Activated T-helper 2 cell treated with anti-CD3 and anti-CD28 coated beads, Interferon-gamma antibody, Interleukin-2, Interleukin-4, amounts not matched to agents 10 μg/mL and 5 μg/mL and 100 μg/mL, durations not matched to agents 14 hours and 24 hours and 36 hours (primary cell): Measurements from ENCODE around the gene DGKZ. TPM values are rescaled to one million over a fixed set of nuclear protein-coding genes. Genes with fewer than 3 reads are reported as not detected.

Experiments
- DNase-seq: peaks from one replicate; pipeline ENCODE4 v3.0.0; 2021; ENCODE audit warnings: low spot score
- H3K27ac Mint-ChIP-seq: one replicate; pipeline ENCODE4 v1.8.0; 2021; ENCODE audit warnings: mixed read lengths
- H3K27me3 Mint-ChIP-seq: one replicate; pipeline ENCODE4 v1.8.0; 2021; ENCODE audit warnings: low read depth, mixed read lengths
- H3K36me3 Mint-ChIP-seq: one replicate; pipeline ENCODE4 v1.8.0; 2021; ENCODE audit warnings: low read depth, mixed read lengths
- H3K4me1 Mint-ChIP-seq: one replicate; pipeline ENCODE4 v1.8.0; 2021; ENCODE audit warnings: low read depth, mixed read lengths
- H3K4me3 Mint-ChIP-seq: one replicate; pipeline ENCODE4 v1.8.0; 2021; ENCODE audit warnings: low read depth, mild to moderate bottlenecking, moderate library complexity, mixed read lengths
- H3K9me3 Mint-ChIP-seq: one replicate; pipeline ENCODE4 v1.8.0; 2021; ENCODE audit warnings: mixed read lengths
- intact Hi-C: fragments of 100-400 bp; cut with micrococcal nuclease; formaldehyde crosslinking; loops from one replicate; pipeline ENCODE4 v1.15.1; 2023
- total RNA-seq: library from RNA; stranded (reverse); gene quantifications from 2 replicates; pipeline ENCODE4 v1.2.3, GENCODE V29; 2022

The DGKZ gene
- total RNA-seq, 1 donor from 2014 or later, result 86.1 TPM

DNA sequence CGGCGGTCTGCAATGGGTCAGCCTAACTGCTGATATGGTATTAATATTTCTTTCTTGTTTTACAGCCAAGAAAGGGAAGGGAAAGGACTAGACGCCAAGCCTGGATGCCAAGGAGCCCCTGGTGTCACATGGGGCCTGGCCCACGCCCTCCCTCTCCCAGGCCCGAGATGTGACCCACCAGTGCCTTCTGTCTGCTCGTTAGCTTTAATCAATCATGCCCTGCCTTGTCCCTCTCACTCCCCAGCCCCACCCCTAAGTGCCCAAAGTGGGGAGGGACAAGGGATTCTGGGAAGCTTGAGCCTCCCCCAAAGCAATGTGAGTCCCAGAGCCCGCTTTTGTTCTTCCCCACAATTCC, 36.1 kb downstream of the DGKZ start:
- no peak overlapping the region for H3K27ac Mint-ChIP-seq
- H3K27me3 Mint-ChIP-seq, result peaks cover 43% of the 10 kb centered on the region
- H3K36me3 Mint-ChIP-seq, result peaks cover 6% of the 10 kb centered on the region
- intact Hi-C loops, result loop anchor here (10.0 kb wide), 1 partner anchor 321 kb away; the partner anchor contains the start of genes ARHGAP1 and ZNF408
- H3K4me3 Mint-ChIP-seq, result no peak overlapping the region
- DNase-seq, result no peak
- H3K9me3 Mint-ChIP-seq, result no peaks in the 10 kb centered on the region
- peaks cover 13% of the 10 kb centered on the region for H3K4me1 Mint-ChIP-seq

DNA sequence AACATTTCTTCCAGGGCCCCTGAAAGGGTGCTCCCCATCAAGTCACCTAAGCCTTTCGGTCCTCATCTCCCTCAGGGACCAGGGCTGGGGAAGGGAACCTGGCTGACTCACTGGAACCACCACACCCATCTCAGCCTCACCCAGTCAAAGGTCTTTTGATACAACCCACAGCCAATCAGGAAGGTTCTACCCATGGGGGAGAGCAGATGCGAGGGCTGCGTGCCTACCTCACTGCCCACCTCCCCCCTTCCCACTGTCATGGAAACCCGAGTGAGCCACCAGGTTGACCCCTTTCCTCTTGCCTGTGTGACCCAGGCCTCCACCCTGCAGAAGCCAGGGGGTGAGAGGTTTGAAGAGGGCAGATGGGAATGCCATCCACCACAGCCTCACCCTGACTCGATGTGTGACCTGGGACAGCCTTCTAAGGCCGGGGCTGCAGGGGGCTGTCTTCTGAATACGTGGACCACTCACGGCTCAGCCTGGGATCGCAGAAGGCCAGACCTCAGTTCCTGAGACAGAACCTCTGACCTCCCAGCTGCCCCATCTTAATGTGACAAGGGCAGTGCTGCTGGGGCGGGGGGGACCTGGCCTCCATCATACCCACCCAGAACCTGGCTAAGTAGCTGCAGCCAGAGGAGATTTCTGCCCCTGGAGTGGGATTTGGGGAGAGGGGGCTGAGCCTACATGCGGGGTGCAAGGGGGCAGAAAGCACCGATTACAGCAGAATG, 36.9 kb downstream of the DGKZ start:
- DNase-seq, result no peak
- intact Hi-C loops, result loop anchor here (10.0 kb wide), 1 partner anchor 321 kb away; the partner anchor contains the start of genes ARHGAP1 and ZNF408
- peaks cover 50% of the 10 kb centered on the region for H3K27me3 Mint-ChIP-seq

DNA sequence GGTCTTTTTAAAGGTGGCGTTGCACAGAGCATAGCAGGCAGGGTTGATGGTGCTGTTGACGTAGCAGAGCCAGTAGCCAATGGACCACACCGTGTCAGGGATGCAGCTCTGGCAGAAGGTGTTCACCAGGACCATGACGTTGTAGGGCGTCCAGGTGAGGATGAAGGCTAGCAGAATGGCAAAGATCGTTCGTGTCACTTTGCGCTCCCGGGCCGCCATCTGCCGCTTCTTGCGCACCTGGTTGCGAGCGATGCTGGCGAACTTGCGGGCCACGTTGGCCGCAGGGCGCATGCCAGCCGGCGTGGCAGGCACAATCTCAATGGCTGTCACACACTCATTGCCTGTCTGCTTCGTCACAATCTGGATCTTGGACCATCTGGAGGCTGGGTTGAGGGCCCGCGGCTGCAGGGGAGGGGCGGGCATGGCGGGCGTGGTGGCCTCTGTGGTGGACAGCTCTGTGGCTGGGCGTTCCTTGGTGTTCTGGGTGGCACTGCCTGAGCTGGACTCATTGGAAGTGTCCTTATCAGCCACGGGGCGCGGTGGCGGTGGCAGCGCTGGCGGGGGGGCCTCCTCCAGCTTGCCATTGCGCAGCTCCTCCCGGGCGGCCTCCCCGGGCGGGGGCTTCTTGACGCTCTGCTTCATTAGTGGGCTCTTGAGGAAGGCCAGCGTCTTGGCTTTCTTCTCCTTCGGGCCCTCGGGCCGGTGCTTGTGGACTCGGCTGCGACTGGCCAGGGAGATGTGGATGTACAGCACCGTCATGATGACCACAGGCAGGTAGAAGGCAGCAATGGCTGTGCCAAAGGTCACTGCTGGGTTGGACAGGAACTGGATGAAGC, 38.1 kb downstream of the DGKZ start:
- intact Hi-C loops, result loop anchor here (5.0 to 10.0 kb wide), 2 partner anchors 232 to 319 kb away; partner anchors contain the start of genes ARHGAP1, ATG13, HARBI1 and ZNF408
- no peaks in the 10 kb centered on the region for H3K9me3 Mint-ChIP-seq
- no peak overlapping the region for H3K27ac Mint-ChIP-seq
- peaks cover 63% of the 10 kb centered on the region for H3K27me3 Mint-ChIP-seq
- H3K4me3 Mint-ChIP-seq, result no peak overlapping the region
- H3K4me1 Mint-ChIP-seq, result peaks cover 12% of the 10 kb centered on the region
- H3K36me3 Mint-ChIP-seq, result no peaks in the 10 kb centered on the region
- DNase-seq, result no peak

More for the DNA sequence above, 36.9 kb downstream of the DGKZ start:
- H3K27ac Mint-ChIP-seq, result no peak overlapping the region
- no peak overlapping the region for H3K4me3 Mint-ChIP-seq
- H3K36me3 Mint-ChIP-seq, result peaks cover 2% of the 10 kb centered on the region
- H3K4me1 Mint-ChIP-seq, result peaks cover 14% of the 10 kb centered on the region
- no peaks in the 10 kb centered on the region for H3K9me3 Mint-ChIP-seq

DNA sequence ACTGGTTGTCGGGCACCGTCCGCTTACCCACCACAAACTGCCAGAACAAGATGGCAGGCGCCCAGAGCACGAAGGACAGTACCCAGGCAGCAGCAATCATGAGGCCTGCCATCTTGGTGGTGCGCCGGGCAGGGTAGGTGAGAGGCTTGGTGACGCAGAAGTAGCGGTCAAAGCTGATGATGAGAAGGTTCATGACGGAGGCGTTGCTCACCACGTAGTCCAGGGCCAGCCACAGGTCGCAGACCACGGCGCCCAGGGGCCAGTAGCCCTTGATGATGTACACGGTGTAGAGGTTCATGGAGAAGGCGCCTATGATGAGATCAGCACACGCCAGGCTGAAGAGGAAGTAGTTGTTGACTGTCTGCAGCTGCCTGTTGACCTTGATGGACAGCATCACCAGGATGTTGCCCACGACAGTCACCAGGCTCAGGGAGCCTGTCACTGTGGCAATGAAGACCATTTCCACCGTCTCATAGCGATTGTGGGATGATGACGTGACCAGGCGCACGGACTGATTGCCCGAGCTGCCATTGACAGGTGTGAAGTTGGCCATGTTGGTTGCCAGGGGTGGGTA, 38.8 kb downstream of the DGKZ start:
- no peak overlapping the region for H3K27ac Mint-ChIP-seq
- intact Hi-C loops, result loop anchor here (5.0 to 10.0 kb wide), 2 partner anchors 231 to 319 kb away; partner anchors contain the start of genes ARHGAP1, ATG13, HARBI1 and ZNF408
- H3K27me3 Mint-ChIP-seq, result peaks cover 67% of the 10 kb centered on the region
- no peak overlapping the region for H3K4me3 Mint-ChIP-seq
- no peak for DNase-seq
- no peaks in the 10 kb centered on the region for H3K36me3 Mint-ChIP-seq
- H3K4me1 Mint-ChIP-seq, result peaks cover 14% of the 10 kb centered on the region
- no peaks in the 10 kb centered on the region for H3K9me3 Mint-ChIP-seq

DNA sequence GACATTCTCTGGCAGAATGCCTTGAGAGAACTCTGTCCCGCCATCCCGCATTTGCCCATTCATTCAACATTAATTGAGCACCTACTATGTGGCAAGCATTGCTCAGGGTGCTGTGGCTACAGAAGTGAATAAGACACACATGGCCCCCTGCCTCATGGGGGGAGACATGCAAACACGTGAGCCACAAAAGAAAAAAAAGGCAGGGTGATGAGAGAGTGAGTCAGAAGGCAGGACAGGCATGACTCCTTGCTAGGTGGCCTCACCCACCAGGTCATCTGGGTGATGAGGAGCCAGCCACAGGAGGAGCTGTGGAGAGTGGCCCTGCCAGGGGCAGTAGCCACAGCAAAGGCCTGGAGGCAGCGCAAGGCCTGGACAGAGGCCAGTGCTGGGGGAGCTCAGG, 39.4 kb downstream of the DGKZ start:
- Mint-ChIP-seq H3K9me3 (no peaks in the 10 kb centered on the region), H3K27me3 (peaks cover 67% of the 10 kb centered on the region), H3K27ac (no peak overlapping the region), H3K4me1 (peaks cover 14% of the 10 kb centered on the region), H3K36me3 (no peaks in the 10 kb centered on the region), H3K4me3 (no peak overlapping the region)
- no peak for DNase-seq
- intact Hi-C loops, result loop anchor here (5.0 to 10.0 kb wide), 2 partner anchors 231 to 318 kb away; partner anchors contain the start of genes ARHGAP1, ATG13, HARBI1 and ZNF408

DNA sequence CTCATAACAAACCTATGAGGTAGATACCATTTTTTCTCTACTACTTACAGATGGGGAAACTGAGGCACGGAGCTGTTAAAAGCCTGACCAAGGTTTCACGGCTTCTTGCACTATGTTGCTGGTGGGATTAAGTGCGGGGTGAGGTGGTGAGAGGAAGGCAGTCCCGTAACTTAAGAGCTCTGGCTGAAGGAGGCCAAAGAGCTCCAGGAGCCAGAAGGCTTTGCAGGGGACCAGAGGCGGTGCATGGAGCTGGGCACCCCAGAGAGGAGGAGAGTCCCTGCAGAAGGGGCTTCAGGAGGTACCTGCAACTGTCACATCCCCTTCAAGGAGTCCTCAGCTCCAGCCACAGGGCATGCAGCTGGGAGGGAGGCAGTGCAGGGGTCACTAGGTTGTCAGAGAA, 40.2 kb downstream of the DGKZ start:
- Mint-ChIP-seq H3K36me3 (no peaks in the 10 kb centered on the region), H3K4me3 (no peak overlapping the region), H3K4me1 (peaks cover 11% of the 10 kb centered on the region), H3K27me3 (peaks cover 62% of the 10 kb centered on the region), H3K27ac (no peak overlapping the region), H3K9me3 (no peaks in the 10 kb centered on the region)
- intact Hi-C loops, result loop anchor here (5.0 to 10.0 kb wide), 2 partner anchors 230 to 317 kb away; partner anchors contain the start of genes ARHGAP1, ATG13, HARBI1 and ZNF408
- no peak for DNase-seq

DNA sequence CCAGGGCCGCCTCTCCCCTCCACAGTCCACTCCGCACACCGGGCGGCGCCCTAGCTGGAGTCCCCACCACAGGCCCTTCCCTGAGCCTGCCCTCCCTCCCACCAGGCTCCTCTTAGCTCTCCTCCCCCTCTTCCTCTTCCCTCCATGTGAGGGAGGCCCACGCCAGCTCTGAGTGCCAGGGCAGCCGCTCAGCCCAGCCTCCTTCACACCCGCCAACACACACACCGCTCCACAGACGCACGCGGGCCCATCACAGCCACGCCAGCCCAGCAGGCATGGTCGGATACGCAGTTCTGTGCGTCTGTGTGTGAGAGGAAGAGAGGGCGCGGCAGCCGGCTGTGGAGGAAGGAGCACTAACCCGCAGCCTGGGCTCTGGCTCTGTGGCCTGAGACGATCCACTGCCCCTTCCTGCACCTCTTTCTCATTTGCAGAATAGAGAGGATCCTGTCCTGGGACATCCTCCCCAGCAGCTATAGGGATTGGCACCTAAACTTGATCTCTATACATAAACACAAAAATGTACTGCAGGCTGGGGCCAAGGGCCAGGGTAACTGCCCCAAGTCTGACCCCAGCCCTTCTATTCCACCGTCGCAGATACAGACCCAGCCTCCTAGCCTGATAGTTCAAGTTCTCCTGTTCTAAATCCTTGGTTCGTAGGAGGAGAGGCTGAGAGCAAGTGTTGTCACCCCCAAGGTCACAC, 40.8 kb downstream of the DGKZ start:
- H3K36me3 Mint-ChIP-seq, result no peaks in the 10 kb centered on the region
- no peak for DNase-seq
- intact Hi-C loops, result loop anchor here (2.0 to 10.0 kb wide), 3 partner anchors 141 to 317 kb away; partner anchors contain the start of genes ARHGAP1, ATG13, HARBI1 and ZNF408
- H3K4me1 Mint-ChIP-seq, result peaks cover 16% of the 10 kb centered on the region
- peaks cover 66% of the 10 kb centered on the region for H3K27me3 Mint-ChIP-seq
- H3K27ac Mint-ChIP-seq, result no peak overlapping the region
- no peaks in the 10 kb centered on the region for H3K9me3 Mint-ChIP-seq
- no peak overlapping the region for H3K4me3 Mint-ChIP-seq

DNA sequence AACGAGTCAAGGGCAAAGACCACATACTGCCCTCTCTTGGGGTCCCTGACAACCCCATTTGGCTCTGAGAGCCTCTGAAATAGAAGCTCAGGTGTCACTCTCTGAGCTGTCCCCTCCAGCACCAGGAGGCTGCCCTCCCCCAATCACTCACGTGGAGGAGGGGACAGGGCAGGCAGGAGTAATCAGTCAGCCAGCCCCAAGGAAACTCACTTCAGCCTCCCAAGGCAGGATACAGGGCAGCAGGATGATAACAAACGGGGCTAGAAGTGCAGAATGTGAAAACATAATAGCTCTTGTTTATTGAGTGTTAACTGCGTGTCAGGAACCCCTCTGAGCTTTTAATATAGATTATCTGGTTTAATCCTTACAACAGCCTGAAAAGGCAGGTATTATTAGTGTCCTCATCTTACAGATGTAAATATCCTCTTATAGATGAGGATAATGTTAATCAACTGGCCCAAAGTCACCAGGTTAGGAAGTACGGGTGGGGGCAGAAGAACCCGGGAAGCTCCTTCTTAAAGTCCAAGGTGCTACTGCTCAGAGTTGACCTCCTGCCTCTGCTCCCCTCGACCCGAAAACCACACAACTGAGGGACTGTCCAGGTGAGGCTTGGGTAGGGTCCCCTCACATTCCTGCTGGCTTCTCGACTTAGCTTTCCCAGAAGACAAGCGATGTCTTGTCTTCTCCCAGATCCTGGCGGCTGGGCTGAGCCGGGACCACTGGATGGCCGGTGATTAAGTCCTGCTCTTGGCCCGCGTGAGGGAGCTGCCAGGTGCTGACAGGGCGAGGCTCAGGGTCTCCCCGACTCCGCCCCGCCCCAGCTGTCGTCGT, 41.6 kb downstream of the DGKZ start:
- Mint-ChIP-seq H3K27ac (no peak overlapping the region), H3K9me3 (no peaks in the 10 kb centered on the region), H3K27me3 (peaks cover 67% of the 10 kb centered on the region), H3K4me3 (no peak overlapping the region), H3K36me3 (no peaks in the 10 kb centered on the region), H3K4me1 (peaks cover 18% of the 10 kb centered on the region)
- intact Hi-C loops, result loop anchor here (1.0 to 10.0 kb wide), 4 partner anchors 140 to 316 kb away; partner anchors contain the start of genes ARHGAP1, ATG13, HARBI1 and ZNF408
- no peak for DNase-seq

DNA sequence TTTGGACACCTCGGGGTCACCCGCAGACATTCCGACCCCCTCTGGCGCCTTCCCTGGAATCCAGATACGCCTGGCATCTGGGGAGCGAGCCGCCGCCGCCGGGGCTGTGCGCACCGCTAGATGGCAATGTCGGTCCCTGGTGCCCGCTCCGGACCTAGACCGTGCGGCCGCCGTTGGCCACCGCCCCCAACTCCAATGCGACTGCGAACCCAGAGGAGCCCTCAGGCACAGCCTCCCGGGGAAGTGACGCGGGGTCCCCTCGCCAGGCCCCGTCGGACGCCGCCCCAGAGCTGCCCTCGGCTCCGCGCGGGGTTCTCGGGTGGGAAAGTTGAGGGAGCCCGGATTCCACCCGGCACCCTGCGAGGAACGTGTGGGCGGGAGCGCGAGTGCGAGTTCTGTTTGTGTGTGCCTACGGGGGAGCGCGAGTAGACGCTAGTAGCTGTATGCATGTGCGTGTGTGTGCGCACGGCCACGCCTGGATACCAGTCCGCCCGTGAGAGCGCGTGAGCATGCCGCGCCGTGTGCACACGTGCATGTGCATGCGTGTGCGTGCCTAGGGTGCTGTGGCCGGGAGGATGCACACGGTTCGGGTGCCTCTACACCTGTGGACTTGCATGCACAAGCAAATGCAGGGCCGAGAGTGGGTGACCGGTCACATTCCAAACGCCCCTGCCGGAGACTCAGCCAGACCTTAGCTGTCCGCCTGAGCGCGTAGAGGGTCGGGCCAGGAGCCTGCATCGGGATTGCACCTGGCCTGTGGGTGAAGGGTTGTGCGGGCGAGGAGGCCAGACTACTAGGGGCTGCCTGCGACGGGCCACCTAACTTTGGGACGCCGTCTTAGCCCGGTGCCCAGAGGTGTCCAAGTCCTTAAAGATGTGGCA, 42.4 kb downstream of the DGKZ start:
- Mint-ChIP-seq H3K4me3 (peak overlapping the region; percentile 13), H3K4me1 (peaks cover 18% of the 10 kb centered on the region), H3K27me3 (peaks cover 63% of the 10 kb centered on the region), H3K27ac (no peak overlapping the region), H3K36me3 (no peaks in the 10 kb centered on the region), H3K9me3 (no peaks in the 10 kb centered on the region)
- intact Hi-C loops, result loop anchor here (1.0 to 10.0 kb wide), 4 partner anchors 139 to 315 kb away; partner anchors contain the start of genes ARHGAP1, ATG13, HARBI1 and ZNF408
- peak; percentile 50 for DNase-seq

DNA sequence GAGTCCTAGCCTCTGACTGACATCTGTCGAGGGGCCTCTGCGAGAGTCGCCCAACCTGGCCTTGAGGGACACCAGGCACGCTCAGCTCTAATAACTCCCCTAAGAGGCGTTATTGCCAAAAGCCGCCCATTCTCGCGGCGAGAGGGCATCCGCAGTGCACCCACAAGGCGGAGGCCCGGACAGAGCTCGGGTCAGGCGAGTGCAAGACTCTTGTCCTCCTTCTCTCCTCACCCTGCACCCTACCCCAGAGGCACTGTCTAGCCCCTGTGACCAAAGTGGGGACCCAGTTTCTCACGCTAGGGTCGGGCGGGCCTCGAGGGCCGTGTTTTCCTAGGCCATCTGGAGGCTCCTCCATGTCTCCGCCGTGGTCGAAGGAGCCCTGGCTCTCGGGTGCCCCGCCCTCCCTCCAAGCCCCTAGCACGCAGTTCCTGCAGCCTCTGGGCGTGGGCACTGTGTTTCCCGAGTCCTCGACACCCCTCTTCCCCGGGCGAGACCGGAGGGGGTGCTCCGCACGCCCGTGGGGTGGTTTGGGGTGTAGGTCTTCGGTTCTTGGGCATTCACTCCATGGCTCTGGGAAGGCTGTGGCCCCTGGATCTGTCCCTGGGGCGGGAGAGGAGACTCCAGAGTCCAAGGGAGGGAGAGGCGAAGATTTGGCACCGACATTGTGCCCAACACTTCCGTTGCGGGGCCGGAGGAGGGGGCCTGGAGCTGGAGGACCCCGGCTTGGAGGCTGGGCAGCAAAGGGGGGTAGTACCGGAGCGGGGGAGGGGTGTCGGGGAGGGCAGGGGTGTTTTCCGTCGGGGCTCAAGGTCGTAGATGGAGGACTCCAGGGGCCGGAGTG, 43.3 kb downstream of the DGKZ start:
- peaks cover 18% of the 10 kb centered on the region for H3K4me1 Mint-ChIP-seq
- H3K27me3 Mint-ChIP-seq, result peaks cover 59% of the 10 kb centered on the region
- no peak overlapping the region for H3K27ac Mint-ChIP-seq
- H3K36me3 Mint-ChIP-seq, result no peaks in the 10 kb centered on the region
- peak overlapping the region; percentile 26 for H3K4me3 Mint-ChIP-seq
- intact Hi-C loops, result no loop called here
- DNase-seq, result no peak
- H3K9me3 Mint-ChIP-seq, result no peaks in the 10 kb centered on the region
